Endothelial cell of umbilical vein (primary cell): ENCODE results near the gene EVA1A. TPM values are rescaled to one million over a fixed set of nuclear protein-coding genes. Genes with fewer than 3 reads are reported as not detected.

ENCODE experiments used
- BruUV-seq: library from RNA; stranded (reverse); fragments of 400-500 nt; replicated peaks from 2 replicates; lab custom pipeline; 2021; lab: Mats Ljungman, UMichigan
- CTCF ChIA-PET: fragments of 300-600, 350-600 bp; sonication (Branson Sonifier 250); formaldehyde crosslinking; loops from one replicate; lab custom pipeline; 2021; ENCODE audit warnings: antibody characterized with exemption, inconsistent platforms; lab: Charles Lee
- POLR2A ChIA-PET: fragments of 300-600, 350-600 bp; sonication (Branson Sonifier 250); formaldehyde crosslinking; loops from one replicate; lab custom pipeline; 2021; ENCODE audit warnings: antibody characterized with exemption, inconsistent platforms; lab: Charles Lee
- DNase-seq: peaks from one replicate; pipeline ENCODE4 v3.0.0-alpha.2; 2011; ENCODE audit warnings: low read depth, low spot score
- FAIRE-seq: peaks from 2 replicates; lab custom pipeline; 2011; peaks lifted over from hg19 to GRCh38; lab: Jason Lieb, UNC
- H2AFZ ChIP-seq: 2 replicates; pipeline ENCODE4 v1.6.0; 2012; ENCODE audit warnings: low read depth, low read length, control low read depth, inconsistent platforms
- H3K27ac ChIP-seq: 2 replicates; pipeline ENCODE4 v1.5.1; 2011; ENCODE audit warnings: low read depth, mild to moderate bottlenecking, control low read depth, low read length, moderate library complexity; ENCODE audit not compliant: insufficient read depth
- H3K27me3 ChIP-seq, 2 experiments: 2 replicates each; pipeline versions ENCODE4 v1.6.0 to v1.6.1; 2011; ENCODE audit warnings: low read length in 2 of 2, mixed read lengths in 1 of 2; ENCODE audit not compliant: control insufficient read depth in 2 of 2, insufficient read depth in 2 of 2
- H3K36me3 ChIP-seq, 2 experiments: 2 replicates in 1 of 2; 3 replicates in 1 of 2; pipeline ENCODE4 v1.5.1; 2011; ENCODE audit warnings: low read length in 2 of 2, mild to moderate bottlenecking in 1 of 2, moderate library complexity in 1 of 2; ENCODE audit not compliant: control insufficient read depth in 2 of 2, insufficient read depth in 2 of 2; ENCODE audit errors: extremely low read depth in 1 of 2
- H3K4me1 ChIP-seq: 3 replicates; pipeline ENCODE4 v1.5.1; 2011; ENCODE audit warnings: mild to moderate bottlenecking, low read length; ENCODE audit not compliant: control insufficient read depth, insufficient read depth; ENCODE audit errors: extremely low read depth
- H3K4me2 ChIP-seq: 2 replicates; pipeline ENCODE4 v1.6.1; 2011; ENCODE audit warnings: low read length, control low read depth, mixed read lengths; ENCODE audit not compliant: insufficient read depth
- H3K4me3 ChIP-seq, 3 experiments: fragments of 200-600 bp in 1 of 3; sonication (generic), shearing (Covaris generic) in 1 of 3; replicated peaks in 1 of 3; 2 replicates each; pipeline ENCODE4 v1.5.1; 2011 to 2016; ENCODE audit warnings: control low read depth in 3 of 3, low read length in 3 of 3, mild to moderate bottlenecking in 2 of 3, inconsistent platforms in 1 of 3, low read depth in 1 of 3, moderate library complexity in 1 of 3; ENCODE audit not compliant: insufficient read depth in 1 of 3
- H3K79me2 ChIP-seq: 2 replicates; pipeline ENCODE4 v1.6.0; 2012; ENCODE audit warnings: low read length, inconsistent platforms; ENCODE audit not compliant: control insufficient read depth, insufficient read depth
- H3K9ac ChIP-seq: replicated peaks from 2 replicates; pipeline ENCODE3; 2011; ENCODE audit warnings: low read length, control low read depth; ENCODE audit not compliant: insufficient read depth; ENCODE audit errors: extremely low read depth
- H3K9me1 ChIP-seq: replicated peaks from 3 replicates; pipeline ENCODE4 v1.6.0; 2011; ENCODE audit warnings: mild to moderate bottlenecking, low read length; ENCODE audit not compliant: control insufficient read depth, insufficient read depth; ENCODE audit errors: extremely low read depth
- H3K9me3 ChIP-seq: replicated peaks from 2 replicates; pipeline ENCODE4 v1.5.1; 2012; ENCODE audit warnings: low read length, inconsistent platforms; ENCODE audit not compliant: control insufficient read depth, insufficient read depth
- H4K20me1 ChIP-seq: replicated peaks from 2 replicates; pipeline ENCODE3; 2011; ENCODE audit warnings: mild to moderate bottlenecking, low read length; ENCODE audit not compliant: control insufficient read depth, insufficient read depth; ENCODE audit errors: extremely low read depth
- EZH2 ChIP-seq: IDR thresholded peaks from 2 replicates; pipeline ENCODE4 v1.6.1; 2012; ENCODE audit warnings: borderline replicate concordance, low read depth, mild to moderate bottlenecking, moderate library complexity, low read length, inconsistent platforms; ENCODE audit not compliant: severe bottlenecking
- FOS ChIP-seq: IDR thresholded peaks from 2 replicates; pipeline ENCODE4 v1.6.1; 2011; ENCODE audit warnings: mild to moderate bottlenecking, low read length, moderate library complexity, borderline replicate concordance; ENCODE audit not compliant: insufficient read depth
- GATA2 ChIP-seq: IDR thresholded peaks from 2 replicates; pipeline ENCODE4 v1.7.0; 2011; ENCODE audit warnings: low read depth, mild to moderate bottlenecking, moderate library complexity, mixed read lengths, low read length; ENCODE audit not compliant: insufficient read length, insufficient read depth
- JUN ChIP-seq: IDR thresholded peaks from 2 replicates; pipeline ENCODE4 v1.6.1; 2011; ENCODE audit warnings: borderline replicate concordance, low read depth; ENCODE audit not compliant: insufficient read length, insufficient read depth
- MYC ChIP-seq: IDR thresholded peaks from one replicate; pipeline ENCODE4 v1.6.1; 2011; ENCODE audit warnings: mild to moderate bottlenecking, low read depth, low read length
- POLR2A ChIP-seq: IDR thresholded peaks from 2 replicates; pipeline ENCODE4 v1.6.1; 2012; ENCODE audit warnings: low read depth, mild to moderate bottlenecking, control low read depth, low read length
- POLR2AphosphoS5 ChIP-seq: IDR thresholded peaks from 2 replicates; pipeline ENCODE4 v1.6.1; 2012; ENCODE audit warnings: low read depth, mild to moderate bottlenecking, control low read depth, low read length, moderate library complexity; ENCODE audit not compliant: insufficient read depth
- dilution Hi-C: fragments of 300-500 bp; cut with MboI; formaldehyde crosslinking; loops from one replicate; pipeline ENCODE4 v1.15.0; 2019; ENCODE audit warnings: low sequenced_read_pairs; ENCODE audit not compliant: extremely low pct_ligation_motif_present
- intact Hi-C: fragments of 100-400 bp; cut with micrococcal nuclease; formaldehyde crosslinking; loops from one replicate; pipeline ENCODE4 v1.10.0; 2022
- polyA plus RNA-seq, 4 experiments: library from polyadenylated mRNA; depleted of rRNA in 3 of 4; stranded (reverse) in 3 of 4; unstranded in 1 of 4; fragments of >200 nt; gene quantifications; 2 replicates each; pipeline versions ENCODE4 v1.2.1 to v1.2.3, GENCODE V29; 2011 to 2012; ENCODE audit warnings: missing spikeins in 1 of 4
- total RNA-seq: library from RNA; stranded (reverse); gene quantifications from 2 replicates; pipeline ENCODE4 v1.2.3, GENCODE V29; 2021
- TF ChIP-seq, protein P1 (sequence below): IDR thresholded peaks from 2 replicates; pipeline ENCODE4 v1.6.1; 2011; ENCODE audit not compliant: insufficient read depth, insufficient read length
- TF ChIP-seq, protein P2 (sequence below), 2 donors: IDR thresholded peaks; 1 replicate in 1 of 2; 2 replicates in 1 of 2; pipeline ENCODE4 v1.5.1; 2011; ENCODE audit warnings: low read length in 2 of 2, mild to moderate bottlenecking in 2 of 2, moderate library complexity in 2 of 2, control low read depth in 1 of 2, inconsistent platforms in 1 of 2, low read depth in 1 of 2; ENCODE audit not compliant: insufficient read depth in 1 of 2; ENCODE audit errors: extremely low read depth in 1 of 2

The EVA1A gene
- total and polyA plus RNA-seq, 2 donors (not counting 3 experiments of a cell fraction or from before 2014, with no cell fraction given) = 52.6 to 66.5 TPM

DNA sequence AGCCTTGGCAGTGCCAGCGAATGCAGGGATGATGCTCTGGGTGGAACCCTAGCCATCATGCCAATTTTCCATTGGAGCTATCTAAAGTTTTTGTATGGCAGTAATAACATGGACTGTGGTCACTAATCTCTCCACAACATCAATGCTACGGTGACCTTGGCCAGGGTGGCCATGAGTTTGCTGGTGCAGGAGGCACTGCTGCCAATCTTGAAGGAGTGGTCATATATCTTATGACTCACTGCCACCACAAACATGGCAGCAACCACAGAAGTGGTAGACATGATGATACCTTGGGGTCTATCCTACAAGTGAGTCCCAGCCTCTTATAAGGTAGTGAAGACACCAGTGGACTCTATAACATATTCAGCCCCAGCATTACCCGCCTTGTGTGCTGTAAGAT lies 104.6 kb downstream of the EVA1A start:
- Histone ChIP-seq H3K4me2 (no peak overlapping the region), H2AFZ (no peak overlapping the region), H3K9me1 (no peaks in the 10 kb centered on the region), H3K4me1 (no peaks in the 10 kb centered on the region), H3K9ac (no peak overlapping the region), H3K27ac (no peak overlapping the region), H3K79me2 (no peaks in the 10 kb centered on the region), H3K27me3 (peaks cover 15 to 22% of the 10 kb centered on the region in 2 experiments), H3K36me3 (no peaks in the 10 kb centered on the region), H3K4me3 (no peak overlapping the region), H4K20me1 (no peaks in the 10 kb centered on the region), H3K9me3 (no peaks in the 10 kb centered on the region)
- DNase-seq (no peak), FAIRE-seq (no peak)
- ChIA-PET CTCF (interaction anchor here (0.6 kb wide), 1 partner anchor 172 kb away, joined by 3 read pairs; no protein-coding TSS in a partner anchor), POLR2A (no interaction called here)
- dilution Hi-C loops = loop anchor here (25.0 kb wide), 1 partner anchor 156 kb away; no protein-coding TSS in a partner anchor
- intact Hi-C loops = no loop called here
- TF ChIP-seq, protein P1, sequence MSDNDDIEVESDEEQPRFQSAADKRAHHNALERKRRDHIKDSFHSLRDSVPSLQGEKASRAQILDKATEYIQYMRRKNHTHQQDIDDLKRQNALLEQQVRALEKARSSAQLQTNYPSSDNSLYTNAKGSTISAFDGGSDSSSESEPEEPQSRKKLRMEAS = no peak
- TF ChIP-seq EZH2 = no peak
- BruUV-seq = no TSS peak

DNA sequence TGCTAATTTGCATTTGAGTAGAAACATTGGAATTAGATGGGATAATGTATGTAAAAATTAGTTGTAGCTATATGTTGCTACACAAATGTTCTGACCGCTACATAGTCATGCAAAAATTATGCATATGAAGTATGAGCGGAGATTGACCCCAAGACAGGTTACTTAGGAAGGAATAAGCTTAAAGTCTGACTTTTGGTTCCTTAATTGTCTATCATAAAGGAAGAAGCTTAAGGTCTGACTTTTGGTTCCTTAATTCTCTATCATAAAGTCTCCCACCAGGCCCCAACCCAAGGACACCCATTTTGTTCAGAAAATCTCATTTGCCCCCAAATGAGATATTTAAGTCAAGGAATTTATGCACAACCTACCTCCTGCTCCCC lies 106.5 kb downstream of the EVA1A start:
- ChIA-PET CTCF (interaction anchor here (2.7 kb wide), 1 partner anchor 174 kb away, joined by 8 read pairs; no protein-coding TSS in a partner anchor), POLR2A (no interaction called here)
- intact Hi-C loops (no loop called here), dilution Hi-C loops (loop anchor here (25.0 kb wide), 1 partner anchor 158 kb away; no protein-coding TSS in a partner anchor)
- no peak overlapping the region for H3K4me3 ChIP-seq
- no peak overlapping the region for H3K4me2 ChIP-seq
- no peaks in the 10 kb centered on the region for H3K9me1 ChIP-seq
- FAIRE-seq = no peak
- no TSS peak for BruUV-seq
- peaks cover 15 to 20% of the 10 kb centered on the region in 2 experiments for H3K27me3 ChIP-seq
- H3K27ac ChIP-seq = no peak overlapping the region
- no peaks in the 10 kb centered on the region for H3K79me2 ChIP-seq
- no peak overlapping the region for H3K9ac ChIP-seq
- H3K9me3 ChIP-seq = no peaks in the 10 kb centered on the region
- no peak for DNase-seq
- TF ChIP-seq JUN (no peak), FOS (no peak), GATA2 (no peak), MYC (no peak), POLR2AphosphoS5 (no peak), EZH2 (no peak), POLR2A (no peak)
- TF ChIP-seq, protein P2, sequence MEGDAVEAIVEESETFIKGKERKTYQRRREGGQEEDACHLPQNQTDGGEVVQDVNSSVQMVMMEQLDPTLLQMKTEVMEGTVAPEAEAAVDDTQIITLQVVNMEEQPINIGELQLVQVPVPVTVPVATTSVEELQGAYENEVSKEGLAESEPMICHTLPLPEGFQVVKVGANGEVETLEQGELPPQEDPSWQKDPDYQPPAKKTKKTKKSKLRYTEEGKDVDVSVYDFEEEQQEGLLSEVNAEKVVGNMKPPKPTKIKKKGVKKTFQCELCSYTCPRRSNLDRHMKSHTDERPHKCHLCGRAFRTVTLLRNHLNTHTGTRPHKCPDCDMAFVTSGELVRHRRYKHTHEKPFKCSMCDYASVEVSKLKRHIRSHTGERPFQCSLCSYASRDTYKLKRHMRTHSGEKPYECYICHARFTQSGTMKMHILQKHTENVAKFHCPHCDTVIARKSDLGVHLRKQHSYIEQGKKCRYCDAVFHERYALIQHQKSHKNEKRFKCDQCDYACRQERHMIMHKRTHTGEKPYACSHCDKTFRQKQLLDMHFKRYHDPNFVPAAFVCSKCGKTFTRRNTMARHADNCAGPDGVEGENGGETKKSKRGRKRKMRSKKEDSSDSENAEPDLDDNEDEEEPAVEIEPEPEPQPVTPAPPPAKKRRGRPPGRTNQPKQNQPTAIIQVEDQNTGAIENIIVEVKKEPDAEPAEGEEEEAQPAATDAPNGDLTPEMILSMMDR (IDR thresholded peaks at IDR 0.05; ENCODE audit: extremely low read depth in 1 of 2, insufficient read depth in 1 of 2, low read depth in 1 of 2, low read length in 2 of 2) = no peak
- TF ChIP-seq, protein P1 = no peak
- H3K4me1 ChIP-seq = no peaks in the 10 kb centered on the region
- no peaks in the 10 kb centered on the region for H3K36me3 ChIP-seq
- no peak overlapping the region for H2AFZ ChIP-seq
- no peaks in the 10 kb centered on the region for H4K20me1 ChIP-seq
